ENCODE measurements around the gene LSM6.

LSM6 gene

GRCh38 chr4:146194212-146194611, 18.7 kb downstream of the LSM6 start:
- no peak for TF ChIP-seq ZNF70 (CRISPR knock-in tag; IDR thresholded peaks at IDR 0.05)
- TF ChIP-seq TSHZ2 (CRISPR knock-in tag; IDR thresholded peaks at IDR 0.05), result no peak
- TF ChIP-seq, protein P1, sequence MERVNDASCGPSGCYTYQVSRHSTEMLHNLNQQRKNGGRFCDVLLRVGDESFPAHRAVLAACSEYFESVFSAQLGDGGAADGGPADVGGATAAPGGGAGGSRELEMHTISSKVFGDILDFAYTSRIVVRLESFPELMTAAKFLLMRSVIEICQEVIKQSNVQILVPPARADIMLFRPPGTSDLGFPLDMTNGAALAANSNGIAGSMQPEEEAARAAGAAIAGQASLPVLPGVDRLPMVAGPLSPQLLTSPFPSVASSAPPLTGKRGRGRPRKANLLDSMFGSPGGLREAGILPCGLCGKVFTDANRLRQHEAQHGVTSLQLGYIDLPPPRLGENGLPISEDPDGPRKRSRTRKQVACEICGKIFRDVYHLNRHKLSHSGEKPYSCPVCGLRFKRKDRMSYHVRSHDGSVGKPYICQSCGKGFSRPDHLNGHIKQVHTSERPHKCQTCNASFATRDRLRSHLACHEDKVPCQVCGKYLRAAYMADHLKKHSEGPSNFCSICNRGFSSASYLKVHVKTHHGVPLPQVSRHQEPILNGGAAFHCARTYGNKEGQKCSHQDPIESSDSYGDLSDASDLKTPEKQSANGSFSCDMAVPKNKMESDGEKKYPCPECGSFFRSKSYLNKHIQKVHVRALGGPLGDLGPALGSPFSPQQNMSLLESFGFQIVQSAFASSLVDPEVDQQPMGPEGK (CRISPR knock-in tag; IDR thresholded peaks at IDR 0.05; ENCODE audit: borderline replicate concordance), result no peak
- no peak for TF ChIP-seq TCF4 (CRISPR knock-in tag; IDR thresholded peaks at IDR 0.05; ENCODE audit: borderline replicate concordance)
- no peak for TF ChIP-seq RARB (CRISPR knock-in tag; IDR thresholded peaks at IDR 0.05)
- TF ChIP-seq GLIS3 (CRISPR knock-in tag; IDR thresholded peaks at IDR 0.05), result no peak
- TF ChIP-seq ZNF8 (CRISPR knock-in tag; IDR thresholded peaks at IDR 0.05), result no peak
- no peak for TF ChIP-seq BACH2 (CRISPR knock-in tag; IDR thresholded peaks at IDR 0.05; ENCODE audit: borderline replicate concordance)
- TF ChIP-seq OSR1 (CRISPR knock-in tag; IDR thresholded peaks at IDR 0.05), result no peak
- no peak for TF ChIP-seq ZNF565 (CRISPR knock-in tag; conservative IDR thresholded peaks at IDR 0.05; ENCODE audit: low read depth)
- TF ChIP-seq SNAI2 (CRISPR knock-in tag; IDR thresholded peaks at IDR 0.05), result no peak
- no peak for TF ChIP-seq CREB5 (CRISPR knock-in tag; IDR thresholded peaks at IDR 0.05; ENCODE audit: low read depth)
- no peak for TF ChIP-seq ZC3H10 (CRISPR knock-in tag; IDR thresholded peaks at IDR 0.05)
- TF ChIP-seq ARNTL (CRISPR knock-in tag; IDR thresholded peaks at IDR 0.05; ENCODE audit: borderline replicate concordance, low read depth), result no peak
- no peak for TF ChIP-seq ISL1 (CRISPR knock-in tag; IDR thresholded peaks at IDR 0.05)
- no peak for TF ChIP-seq ZFP3 (CRISPR knock-in tag; IDR thresholded peaks at IDR 0.05)
- no peak for TF ChIP-seq ESRRG (CRISPR knock-in tag; IDR thresholded peaks at IDR 0.05)
- no peak for TF ChIP-seq TOX (CRISPR knock-in tag; IDR thresholded peaks at IDR 0.05; ENCODE audit: borderline replicate concordance)
- TF ChIP-seq, protein P2, sequence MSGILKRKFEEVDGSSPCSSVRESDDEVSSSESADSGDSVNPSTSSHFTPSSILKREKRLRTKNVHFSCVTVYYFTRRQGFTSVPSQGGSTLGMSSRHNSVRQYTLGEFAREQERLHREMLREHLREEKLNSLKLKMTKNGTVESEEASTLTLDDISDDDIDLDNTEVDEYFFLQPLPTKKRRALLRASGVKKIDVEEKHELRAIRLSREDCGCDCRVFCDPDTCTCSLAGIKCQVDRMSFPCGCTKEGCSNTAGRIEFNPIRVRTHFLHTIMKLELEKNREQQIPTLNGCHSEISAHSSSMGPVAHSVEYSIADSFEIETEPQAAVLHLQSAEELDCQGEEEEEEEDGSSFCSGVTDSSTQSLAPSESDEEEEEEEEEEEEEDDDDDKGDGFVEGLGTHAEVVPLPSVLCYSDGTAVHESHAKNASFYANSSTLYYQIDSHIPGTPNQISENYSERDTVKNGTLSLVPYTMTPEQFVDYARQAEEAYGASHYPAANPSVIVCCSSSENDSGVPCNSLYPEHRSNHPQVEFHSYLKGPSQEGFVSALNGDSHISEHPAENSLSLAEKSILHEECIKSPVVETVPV (CRISPR knock-in tag; IDR thresholded peaks at IDR 0.05), result no peak
- no peak for ATAC-seq

- ATAC-seq, result no peak
- no peak for TF ChIP-seq GLIS3 (CRISPR knock-in tag; IDR thresholded peaks at IDR 0.05)
Measured at GRCh38 chr4:146202665-146203064, 27.1 kb downstream of the LSM6 start.

DNA sequence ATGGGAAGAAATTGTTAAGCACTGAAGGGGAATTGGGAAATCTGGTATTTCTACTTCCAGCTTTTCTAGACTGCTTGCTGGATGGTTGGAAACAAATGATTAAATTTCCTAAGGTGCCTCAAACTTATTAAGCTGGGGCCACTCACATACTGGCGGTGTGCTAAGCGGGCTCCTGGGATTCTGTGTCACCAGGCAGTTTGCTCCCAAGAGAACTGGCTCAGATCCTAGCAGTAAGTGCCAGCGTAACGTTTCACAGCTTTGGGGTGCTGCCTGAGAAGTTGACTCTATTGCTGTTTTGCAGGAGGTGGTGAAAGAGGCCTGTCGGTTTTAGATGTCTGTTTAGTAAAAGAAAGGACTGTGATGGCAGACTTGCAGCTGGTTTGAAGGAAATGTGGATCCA, 31.9 kb downstream of the LSM6 start:
- no peak for ATAC-seq
- TF ChIP-seq, protein P2 (CRISPR knock-in tag; IDR thresholded peaks at IDR 0.05), result no peak
- TF ChIP-seq ZNF565 (CRISPR knock-in tag; conservative IDR thresholded peaks at IDR 0.05; ENCODE audit: low read depth), result no peak
- TF ChIP-seq ISL1 (CRISPR knock-in tag; IDR thresholded peaks at IDR 0.05), result no peak
- no peak for TF ChIP-seq CSDC2 (CRISPR knock-in tag; IDR thresholded peaks at IDR 0.05)
- TF ChIP-seq ZFP3 (CRISPR knock-in tag; IDR thresholded peaks at IDR 0.05), result no peak
- TF ChIP-seq CREB5 (CRISPR knock-in tag; IDR thresholded peaks at IDR 0.05; ENCODE audit: low read depth), result no peak
- no peak for TF ChIP-seq ZC3H10 (CRISPR knock-in tag; IDR thresholded peaks at IDR 0.05)
- TF ChIP-seq TSHZ2 (CRISPR knock-in tag; IDR thresholded peaks at IDR 0.05), result no peak
- TF ChIP-seq POU6F1 (CRISPR knock-in tag; IDR thresholded peaks at IDR 0.05; ENCODE audit: borderline replicate concordance, low read depth), result no peak
- no peak for TF ChIP-seq ZNF70 (CRISPR knock-in tag; IDR thresholded peaks at IDR 0.05)
- TF ChIP-seq SNAI2 (CRISPR knock-in tag; IDR thresholded peaks at IDR 0.05), result no peak
- no peak for TF ChIP-seq ZNF8 (CRISPR knock-in tag; IDR thresholded peaks at IDR 0.05)
- no peak for TF ChIP-seq ZFP30 (CRISPR knock-in tag; IDR thresholded peaks at IDR 0.05)
- TF ChIP-seq BACH2 (CRISPR knock-in tag; IDR thresholded peaks at IDR 0.05; ENCODE audit: borderline replicate concordance), result no peak
- TF ChIP-seq TOX (CRISPR knock-in tag; IDR thresholded peaks at IDR 0.05; ENCODE audit: borderline replicate concordance), result no peak
- no peak for TF ChIP-seq ARNTL (CRISPR knock-in tag; IDR thresholded peaks at IDR 0.05; ENCODE audit: borderline replicate concordance, low read depth)
- no peak for TF ChIP-seq RARB (CRISPR knock-in tag; IDR thresholded peaks at IDR 0.05)
- TF ChIP-seq GLIS3 (CRISPR knock-in tag; IDR thresholded peaks at IDR 0.05), result no peak
